ENCODE results near the gene MYH2.

- TF ChIP-seq, protein P1, sequence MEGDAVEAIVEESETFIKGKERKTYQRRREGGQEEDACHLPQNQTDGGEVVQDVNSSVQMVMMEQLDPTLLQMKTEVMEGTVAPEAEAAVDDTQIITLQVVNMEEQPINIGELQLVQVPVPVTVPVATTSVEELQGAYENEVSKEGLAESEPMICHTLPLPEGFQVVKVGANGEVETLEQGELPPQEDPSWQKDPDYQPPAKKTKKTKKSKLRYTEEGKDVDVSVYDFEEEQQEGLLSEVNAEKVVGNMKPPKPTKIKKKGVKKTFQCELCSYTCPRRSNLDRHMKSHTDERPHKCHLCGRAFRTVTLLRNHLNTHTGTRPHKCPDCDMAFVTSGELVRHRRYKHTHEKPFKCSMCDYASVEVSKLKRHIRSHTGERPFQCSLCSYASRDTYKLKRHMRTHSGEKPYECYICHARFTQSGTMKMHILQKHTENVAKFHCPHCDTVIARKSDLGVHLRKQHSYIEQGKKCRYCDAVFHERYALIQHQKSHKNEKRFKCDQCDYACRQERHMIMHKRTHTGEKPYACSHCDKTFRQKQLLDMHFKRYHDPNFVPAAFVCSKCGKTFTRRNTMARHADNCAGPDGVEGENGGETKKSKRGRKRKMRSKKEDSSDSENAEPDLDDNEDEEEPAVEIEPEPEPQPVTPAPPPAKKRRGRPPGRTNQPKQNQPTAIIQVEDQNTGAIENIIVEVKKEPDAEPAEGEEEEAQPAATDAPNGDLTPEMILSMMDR (IDR thresholded peaks at IDR 0.05): no peak
- no peak for TF ChIP-seq POLR2A (IDR thresholded peaks at IDR 0.05)
Measured at GRCh38 chr17:10499950-10500349, 49.5 kb downstream of the MYH2 start.

Data from transverse colon (tissue), 3 donors.